Sigmoid colon (tissue), 4 donors: Measurements from ENCODE around the gene ZNF780A.

Source experiments
- POLR2A ChIP-seq, 2 donors: fragments of 450-650 bp; IDR thresholded peaks; one replicate each; pipeline ENCODE4 v1.6.1; 2016; ENCODE audit warnings: antibody characterized with exemption in 2 of 2, mild to moderate bottlenecking in 2 of 2, moderate library complexity in 2 of 2
- POLR2AphosphoS5 ChIP-seq, 4 donors: sonication (generic); formaldehyde crosslinking; IDR thresholded peaks; one replicate each; pipeline ENCODE4 v1.6.1; 2017; ENCODE audit warnings: antibody characterized with exemption in 4 of 4

- TF ChIP-seq POLR2AphosphoS5 (IDR thresholded peaks at IDR 0.05) (no peak), POLR2A (IDR thresholded peaks at IDR 0.05) (no peak)
These were observed 31.1 kb downstream of the ZNF780A start for GRCh38 chr19:40059624-40060023.
